Astrocyte (in vitro differentiated cells and primary cell): ENCODE measurements around the gene SELENOO. TPM values are rescaled to one million over a fixed set of nuclear protein-coding genes. Genes with fewer than 3 reads are reported as not detected.

Experiments used
- DNase-seq: peaks from one replicate; pipeline ENCODE4 v3.0.0-alpha.2; 2010; ENCODE audit warnings: low read depth
- FAIRE-seq: peaks from 2 replicates; lab custom pipeline; 2011; peaks lifted over from hg19 to GRCh38; lab: Jason Lieb, UNC
- H2AFZ ChIP-seq: 2 replicates; pipeline ENCODE4 v1.6.0; 2012; ENCODE audit warnings: low read depth, low read length, inconsistent platforms
- H3K27ac ChIP-seq: 2 replicates; pipeline ENCODE4 v1.5.1; 2011; ENCODE audit warnings: low read depth, low read length, inconsistent platforms
- H3K27me3 ChIP-seq: 2 replicates; pipeline ENCODE4 v1.6.0; 2011; ENCODE audit warnings: low read length, inconsistent platforms; ENCODE audit not compliant: insufficient read depth
- H3K36me3 ChIP-seq: 2 replicates; pipeline ENCODE4 v1.5.1; 2011; ENCODE audit warnings: low read length, inconsistent platforms; ENCODE audit not compliant: insufficient read depth
- H3K4me1 ChIP-seq: 2 replicates; pipeline ENCODE4 v1.5.1; 2011; ENCODE audit warnings: low read length, inconsistent platforms; ENCODE audit not compliant: insufficient read depth
- H3K4me2 ChIP-seq: 2 replicates; pipeline ENCODE4 v1.6.0; 2012; ENCODE audit warnings: low read length, inconsistent platforms
- H3K4me3 ChIP-seq: 2 replicates; pipeline ENCODE4 v1.5.1; 2011; ENCODE audit warnings: low read depth, mild to moderate bottlenecking, low read length, inconsistent platforms; ENCODE audit not compliant: insufficient read depth
- H3K79me2 ChIP-seq: 2 replicates; pipeline ENCODE4 v1.6.0; 2012; ENCODE audit warnings: mild to moderate bottlenecking, low read length, inconsistent platforms; ENCODE audit not compliant: insufficient read depth
- H3K9ac ChIP-seq: 2 replicates; pipeline ENCODE4 v1.6.0; 2012; ENCODE audit warnings: mild to moderate bottlenecking, low read length, inconsistent platforms
- H3K9me3 ChIP-seq: 2 replicates; pipeline ENCODE4 v1.5.1; 2012; ENCODE audit warnings: low read depth, mild to moderate bottlenecking, low read length, inconsistent platforms; ENCODE audit not compliant: insufficient read depth
- H4K20me1 ChIP-seq: 2 replicates; pipeline ENCODE4 v1.6.0; 2012; ENCODE audit warnings: low read length, inconsistent platforms; ENCODE audit not compliant: insufficient read depth
- H3K27ac Mint-ChIP-seq: one replicate; pipeline ENCODE4 v1.8.0; 2021; ENCODE audit warnings: mild to moderate bottlenecking, mixed read lengths; ENCODE audit not compliant: unreplicated experiment
- H3K27me3 Mint-ChIP-seq: one replicate; pipeline ENCODE4 v1.8.0; 2021; ENCODE audit warnings: low read depth, mixed read lengths; ENCODE audit not compliant: unreplicated experiment
- H3K36me3 Mint-ChIP-seq: one replicate; pipeline ENCODE4 v1.8.0; 2021; ENCODE audit warnings: low read depth, mixed read lengths; ENCODE audit not compliant: unreplicated experiment
- H3K4me1 Mint-ChIP-seq: one replicate; pipeline ENCODE4 v1.8.0; 2021; ENCODE audit warnings: low read depth, mixed read lengths; ENCODE audit not compliant: unreplicated experiment
- H3K4me3 Mint-ChIP-seq: one replicate; pipeline ENCODE4 v1.8.0; 2021; ENCODE audit warnings: mild to moderate bottlenecking, moderate library complexity, mixed read lengths; ENCODE audit not compliant: unreplicated experiment
- H3K9me3 Mint-ChIP-seq: one replicate; pipeline ENCODE4 v1.8.0; 2021; ENCODE audit warnings: mild to moderate bottlenecking, mixed read lengths; ENCODE audit not compliant: unreplicated experiment
- CTCF ChIP-seq: IDR thresholded peaks from 2 replicates; pipeline ENCODE4 v1.5.1; 2011; ENCODE audit warnings: low read depth, mild to moderate bottlenecking, inconsistent platforms, low read length, moderate library complexity; ENCODE audit not compliant: insufficient read depth
- EZH2 ChIP-seq: IDR thresholded peaks from 2 replicates; pipeline ENCODE4 v1.6.1; 2012; ENCODE audit warnings: mild to moderate bottlenecking, low read length, inconsistent platforms; ENCODE audit not compliant: insufficient read depth
- total RNA-seq: library from RNA; stranded (reverse); gene quantifications from 2 replicates; pipeline ENCODE4 v1.2.1, GENCODE V29; 2021

SELENOO gene
- total RNA-seq, 1 donor from 2014 or later: 18.5 TPM

- H3K4me3 Mint-ChIP-seq: no peak overlapping the region
- no peak for TF ChIP-seq CTCF
- no peak for TF ChIP-seq EZH2
- Histone ChIP-seq H3K27ac (no peak overlapping the region), H3K4me2 (no peak overlapping the region), H3K27me3 (no peaks in the 10 kb centered on the region), H3K36me3 (peaks cover 12% of the 10 kb centered on the region), H3K4me1 (peaks cover 6% of the 10 kb centered on the region), H3K4me3 (no peak overlapping the region), H3K9ac (no peak overlapping the region), H3K9me3 (no peaks in the 10 kb centered on the region), H3K79me2 (peaks cover 55% of the 10 kb centered on the region), H4K20me1 (peaks cover 83% of the 10 kb centered on the region), H2AFZ (no peak overlapping the region)
- no peak for DNase-seq
- no peaks in the 10 kb centered on the region for H3K9me3 Mint-ChIP-seq
- H3K36me3 Mint-ChIP-seq: peaks cover 19% of the 10 kb centered on the region
- no peak overlapping the region for H3K27ac Mint-ChIP-seq
- no peaks in the 10 kb centered on the region for H3K4me1 Mint-ChIP-seq
- no peaks in the 10 kb centered on the region for H3K27me3 Mint-ChIP-seq
- FAIRE-seq: no peak
These were observed 5.2 kb downstream of the SELENOO start for GRCh38 chr22:50205781-50206569.

GRCh38 chr22:50206599-50206998 is 5.8 kb downstream of the SELENOO start:
- no peaks in the 10 kb centered on the region for H3K9me3 Mint-ChIP-seq
- Histone ChIP-seq H4K20me1 (peaks cover 86% of the 10 kb centered on the region), H3K9ac (no peak overlapping the region), H3K27ac (no peak overlapping the region), H3K36me3 (peaks cover 17% of the 10 kb centered on the region), H3K4me1 (peaks cover 6% of the 10 kb centered on the region), H3K79me2 (peaks cover 55% of the 10 kb centered on the region), H3K9me3 (no peaks in the 10 kb centered on the region), H3K4me2 (no peak overlapping the region), H3K4me3 (no peak overlapping the region), H3K27me3 (no peaks in the 10 kb centered on the region), H2AFZ (no peak overlapping the region)
- TF ChIP-seq CTCF (no peak), EZH2 (no peak)
- FAIRE-seq (no peak), DNase-seq (no peak)
- H3K4me3 Mint-ChIP-seq: no peak overlapping the region
- peaks cover 19% of the 10 kb centered on the region for H3K36me3 Mint-ChIP-seq
- no peak overlapping the region for H3K27ac Mint-ChIP-seq
- H3K4me1 Mint-ChIP-seq: no peaks in the 10 kb centered on the region
- no peaks in the 10 kb centered on the region for H3K27me3 Mint-ChIP-seq
